Calu3 (cell line): Measurements from ENCODE around the gene SLC16A13. TPM values are rescaled to one million over a fixed set of nuclear protein-coding genes. Genes with fewer than 3 reads are reported as not detected.
A peak's percentile ranks its signal among the peaks of the same experiment; 100 is the strongest.

ENCODE experiments used
- BruUV-seq: library from RNA; stranded (reverse); fragments of 400-500 nt; replicated peaks from 2 replicates; lab custom pipeline; 2021; lab: Mats Ljungman, UMichigan
- CTCF ChIA-PET: fragments of 300-600 bp; sonication (Branson Sonifier 250); formaldehyde crosslinking; loops from one replicate; lab custom pipeline; 2022; ENCODE audit warnings: antibody characterized with exemption; lab: Charles Lee
- DNase-seq: peaks from one replicate; pipeline ENCODE4 v3.0.0; 2022
- H3K27ac Mint-ChIP-seq: one replicate; pipeline ENCODE4 v1.8.0; 2022; ENCODE audit warnings: mixed read lengths; ENCODE audit not compliant: unreplicated experiment
- H3K27me3 Mint-ChIP-seq: one replicate; pipeline ENCODE4 v1.8.0; 2022; ENCODE audit warnings: mixed read lengths; ENCODE audit not compliant: unreplicated experiment
- H3K36me3 Mint-ChIP-seq: one replicate; pipeline ENCODE4 v1.8.0; 2022; ENCODE audit warnings: mild to moderate bottlenecking, moderate library complexity, mixed read lengths; ENCODE audit not compliant: insufficient read depth, unreplicated experiment
- H3K4me1 Mint-ChIP-seq: one replicate; pipeline ENCODE4 v1.8.0; 2022; ENCODE audit warnings: mild to moderate bottlenecking, low read depth, mixed read lengths; ENCODE audit not compliant: unreplicated experiment
- H3K4me3 Mint-ChIP-seq: one replicate; pipeline ENCODE4 v1.8.0; 2022; ENCODE audit warnings: mild to moderate bottlenecking, low read depth, moderate library complexity, mixed read lengths; ENCODE audit not compliant: unreplicated experiment
- H3K9me3 Mint-ChIP-seq: one replicate; pipeline ENCODE4 v1.8.0; 2022; ENCODE audit warnings: low read depth, mixed read lengths; ENCODE audit not compliant: unreplicated experiment
- CTCF ChIP-seq: fragments of 200-600 bp; IDR thresholded peaks from one replicate; pipeline ENCODE4 v1.8.0; 2022; ENCODE audit warnings: antibody characterized with exemption; ENCODE audit not compliant: unreplicated experiment
- intact Hi-C: fragments of 100-400 bp; cut with micrococcal nuclease; formaldehyde crosslinking; loops from one replicate; pipeline ENCODE4 v1.10.0; 2022; ENCODE audit not compliant: unreplicated experiment
- total RNA-seq: library from RNA; stranded (reverse); gene quantifications from 2 replicates; pipeline ENCODE4 v1.2.3, GENCODE V29; 2022

The SLC16A13 gene
- total RNA-seq, 1 experiment from 2014 or later, result 11.6 TPM

GRCh38 chr17:7060165-7060891 is 24.5 kb downstream of the SLC16A13 start:
- Mint-ChIP-seq H3K4me3 (peak overlapping the region; percentile 32), H3K36me3 (peaks cover 6% of the 10 kb centered on the region), H3K27ac (peak overlapping the region; percentile 73), H3K4me1 (peaks cover 23% of the 10 kb centered on the region), H3K27me3 (peaks cover 8% of the 10 kb centered on the region), H3K9me3 (no peaks in the 10 kb centered on the region)
- TF ChIP-seq CTCF, result no peak
- BruUV-seq, result no TSS peak
- peak; percentile 75 for DNase-seq
- intact Hi-C loops, result no loop called here
- CTCF ChIA-PET, result interaction anchor here (0.6 to 1.1 kb wide), 3 partner anchors 15 to 117 kb away, joined by 3 to 8 read pairs (median 3); no protein-coding TSS in a partner anchor

GRCh38 chr17:7063518-7064094 is 27.8 kb downstream of the SLC16A13 start:
- intact Hi-C loops, result no loop called here
- no peak overlapping the region for H3K27ac Mint-ChIP-seq
- peaks cover 21% of the 10 kb centered on the region for H3K4me1 Mint-ChIP-seq
- BruUV-seq, result no TSS peak
- no peak for TF ChIP-seq CTCF
- CTCF ChIA-PET, result no interaction called here
- no peak for DNase-seq
- H3K9me3 Mint-ChIP-seq, result peaks cover 5% of the 10 kb centered on the region
- peaks cover 8% of the 10 kb centered on the region for H3K36me3 Mint-ChIP-seq
- H3K27me3 Mint-ChIP-seq, result peaks cover 12% of the 10 kb centered on the region
- no peak overlapping the region for H3K4me3 Mint-ChIP-seq

- CTCF ChIA-PET, result no interaction called here
- no TSS peak for BruUV-seq
- Mint-ChIP-seq H3K27ac (no peak overlapping the region), H3K27me3 (peaks cover 19% of the 10 kb centered on the region), H3K9me3 (peaks cover 7% of the 10 kb centered on the region), H3K36me3 (peaks cover 5% of the 10 kb centered on the region), H3K4me1 (peaks cover 14% of the 10 kb centered on the region), H3K4me3 (no peak overlapping the region)
- no peak for TF ChIP-seq CTCF
- DNase-seq, result no peak
- intact Hi-C loops, result no loop called here
These were observed 28.4 kb downstream of the SLC16A13 start for GRCh38 chr17:7064261-7064660.

GRCh38 chr17:7067198-7067597 is 31.4 kb downstream of the SLC16A13 start:
- no peak for TF ChIP-seq CTCF
- no peak for DNase-seq
- H3K36me3 Mint-ChIP-seq, result peaks cover 9% of the 10 kb centered on the region
- BruUV-seq, result no TSS peak
- peaks cover 12% of the 10 kb centered on the region for H3K4me1 Mint-ChIP-seq
- CTCF ChIA-PET, result no interaction called here
- no peak overlapping the region for H3K27ac Mint-ChIP-seq
- intact Hi-C loops, result no loop called here
- no peak overlapping the region for H3K4me3 Mint-ChIP-seq
- peaks cover 7% of the 10 kb centered on the region for H3K9me3 Mint-ChIP-seq
- H3K27me3 Mint-ChIP-seq, result peaks cover 33% of the 10 kb centered on the region
